ENCODE data around the gene S100PBP. TPM values are rescaled to one million over a fixed set of nuclear protein-coding genes. Genes with fewer than 3 reads are reported as not detected.

S100PBP gene
- total and polyA plus RNA-seq, 9 of the 15 experiments (the other 6 are each of a cell fraction or from before 2014, with no cell fraction given), result 22.9 to 60.2 (median 32.9) TPM

GRCh38 chr1:32816676-32817158, 736 bp upstream of the S100PBP start:
- CTCF ChIA-PET (ENCODE audit: low intra/inter-chr PET ratio), result interaction anchor here (0.6 kb wide), 1 partner anchor 555 kb away, joined by 3 read pairs; no protein-coding TSS in a partner anchor
- TF ChIP-seq SPI1 (IDR thresholded peaks at IDR 0.05; ENCODE audit: borderline replicate concordance, low read depth, low read length) (peak; percentile 71; the same call in 1 of the 2 replicates), NFRKB (IDR thresholded peaks at IDR 0.05; ENCODE audit: low read depth) (peak; percentile 89; the same call in 1 of the 2 replicates), TBL1XR1 (IDR thresholded peaks at IDR 0.05; ENCODE audit: low read length in 2 of 2) (0 out of 4 replicates have a peak, but pooled peaks of 1 of the 2 experiments have one; percentile 9), ZBTB40 (IDR thresholded peaks at IDR 0.05) (no peak), ZBTB40 (CRISPR knock-in tag; IDR thresholded peaks at IDR 0.05) (no peak), CHD2 (IDR thresholded peaks at IDR 0.05; ENCODE audit: low read depth, low read length) (no peak), ZNF740 (CRISPR knock-in tag; IDR thresholded peaks at IDR 0.05) (peak; percentile 95), ZNF740 (tag; IDR thresholded peaks at IDR 0.05) (peak in 1 of 2 experiments; percentile 80; a peak in 1 of 4 replicates), ZNF668 (CRISPR knock-in tag; IDR thresholded peaks at IDR 0.05) (no peak), FOSL1 (tag; conservative IDR thresholded peaks at IDR 0.05) (0 out of 2 replicates have a peak, but pooled peaks have one; percentile 41), DNMT1 (IDR thresholded peaks at IDR 0.05) (no peak), ZFP36 (IDR thresholded peaks at IDR 0.05; ENCODE audit: low read depth, low read length, partially characterized antibody) (peak; percentile 87), SIN3B (IDR thresholded peaks at IDR 0.05; ENCODE audit: low read depth) (0 out of 2 replicates have a peak, but pooled peaks have one; percentile 19)

More at GRCh38 chr1:32816676-32817158, 736 bp upstream of the S100PBP start:
- Histone ChIP-seq H3K9me3 (replicated peaks; ENCODE audit: control insufficient read depth, insufficient read depth, low read depth, low read length) (no peaks in the 10 kb centered on the region), H3K27me3 (ENCODE audit: control insufficient read depth in 2 of 2, insufficient read depth in 2 of 2, low read length in 2 of 2) (no peaks in the 10 kb centered on the region), H4K20me1 (replicated peaks; ENCODE audit: control insufficient read depth, insufficient read depth, low read length) (peaks cover 32% of the 10 kb centered on the region; the same call in 1 of the 2 replicates), H3K4me3 (peak overlapping the region; percentile 74), H3K27ac (ENCODE audit: extremely low read depth, low read depth, low read length) (peak overlapping the region; percentile 98), H2AFZ (ENCODE audit: low read depth, low read length) (peak overlapping the region; percentile 74), H3K4me2 (ENCODE audit: insufficient read depth, low read length) (peak overlapping the region; percentile 95), H3K4me1 (replicated peaks in 1 of 2; ENCODE audit: control insufficient read depth in 2 of 2, insufficient read depth in 2 of 2, low read length in 2 of 2) (peaks cover 33 to 39% of the 10 kb centered on the region in 2 experiments), H3K9ac (ENCODE audit: insufficient read depth in 1 of 2, low read depth in 2 of 2, low read length in 2 of 2) (peak overlapping the region; percentile 98 to 99), H3K36me3 (ENCODE audit: control insufficient read depth, insufficient read depth, low read length) (peaks cover 45% of the 10 kb centered on the region), H3K9me1 (ENCODE audit: control insufficient read depth, insufficient read depth, low read length) (no peaks in the 10 kb centered on the region), H3K79me2 (ENCODE audit: control insufficient read depth, insufficient read depth, low read length) (peaks cover 97% of the 10 kb centered on the region)
- in situ Hi-C loops (cut with MboI), result no loop called here
- FAIRE-seq (no peak), ATAC-seq (peak; percentile 27), DNase-seq (ENCODE audit: extremely low read depth in 1 of 4, low spot score in 3 of 4) (peak in 2 of 4 experiments; percentile 62 to 70)
- TSS peak; percentile 71 for BruUV-seq (replicated peaks)
- intact Hi-C loops (cut with micrococcal nuclease), result loop anchor here (5.0 kb wide), 1 partner anchor 424 kb away; the partner anchor contains the start of gene BSDC1
- under 1% methylated on average over 15 of the region's 15 CpGs for WGBS (ENCODE audit: insufficient coverage, low coverage, missing lambda C conversion rate)
- POLR2A ChIA-PET, result interaction anchor here (0.6 to 2.7 kb wide), 17 partner anchors 10 to 1318 kb away, joined by 3 to 7 read pairs (median 3); partner anchors contain the start of gene RBBP4

Data from K562 (cell line).